B cell (primary cell): ENCODE measurements around the gene CD93. TPM values are rescaled to one million over a fixed set of nuclear protein-coding genes. Genes with fewer than 3 reads are reported as not detected.

ENCODE experiments used
- ATAC-seq: fragments of 200-7000 bp; cut with Tn5 transposase; one replicate; pipeline ENCODE4 v1.10.0; 2021; ENCODE audit warnings: low read depth, mild to moderate bottlenecking, moderate number of reproducible peaks, moderate library complexity
- CTCF ChIA-PET: fragments of 350-600 bp; sonication (Branson Sonifier 250); formaldehyde crosslinking; loops from one replicate; lab custom pipeline; 2021; ENCODE audit warnings: antibody characterized with exemption, inconsistent platforms; lab: Charles Lee
- POLR2A ChIA-PET: fragments of 350-600 bp; sonication (Branson Sonifier 250); formaldehyde crosslinking; loops from one replicate; lab custom pipeline; 2021; ENCODE audit warnings: antibody characterized with exemption; lab: Charles Lee
- DNase-seq: peaks from one replicate; pipeline ENCODE4 v3.0.0; 2013
- H2AFZ ChIP-seq: 2 replicates; pipeline ENCODE4 v1.6.1; 2012; ENCODE audit warnings: mild to moderate bottlenecking, low read depth, low read length; ENCODE audit not compliant: insufficient read depth, poor library complexity, severe bottlenecking
- H3K27ac ChIP-seq, 2 donors: 1 replicate in 1 of 2; 2 replicates in 1 of 2; pipeline ENCODE4 v1.5.1; 2012 to 2013; ENCODE audit warnings: low read length in 2 of 2, mild to moderate bottlenecking in 2 of 2, moderate library complexity in 1 of 2
- H3K27me3 ChIP-seq, 4 experiments: fragments of 200-600 bp in 1 of 4; sonication (generic) in 1 of 4; replicated peaks in 1 of 4; 1 replicate in 2 of 4; 2 replicates in 2 of 4; pipeline versions ENCODE4 v1.6.1 to v1.7.0; 2013 to 2016; ENCODE audit warnings: low read length in 3 of 4, mild to moderate bottlenecking in 2 of 4, mixed read lengths in 1 of 4, moderate library complexity in 1 of 4; ENCODE audit not compliant: insufficient read depth in 4 of 4, control insufficient read depth in 3 of 4; ENCODE audit errors: control extremely low read depth in 1 of 4
- H3K36me3 ChIP-seq, 2 experiments: replicated peaks in 1 of 2; 1 replicate in 1 of 2; 2 replicates in 1 of 2; pipeline versions ENCODE4 v1.6.1 to v1.7.1; 2013; ENCODE audit warnings: low read length in 1 of 2; ENCODE audit not compliant: insufficient read depth in 2 of 2, control insufficient read depth in 1 of 2; ENCODE audit errors: control extremely low read depth in 1 of 2, extremely low read depth in 1 of 2
- H3K4me1 ChIP-seq, 2 donors: fragments of 200-600 bp in 1 of 2; sonication (generic) in 1 of 2; 1 replicate in 1 of 2; 2 replicates in 1 of 2; pipeline versions ENCODE4 v1.5.1 to v1.6.1; 2013 to 2017; ENCODE audit warnings: low read length in 2 of 2; ENCODE audit not compliant: control insufficient read depth in 2 of 2, insufficient read depth in 2 of 2
- H3K4me2 ChIP-seq: replicated peaks from 2 replicates; pipeline ENCODE3; 2012; ENCODE audit warnings: mild to moderate bottlenecking, low read depth, low read length; ENCODE audit not compliant: poor library complexity, severe bottlenecking
- H3K4me3 ChIP-seq, 5 experiments: fragments of 200-600 bp in 1 of 5; sonication (generic) in 1 of 5; 1 replicate in 3 of 5; 2 replicates in 2 of 5; pipeline versions ENCODE4 v1.5.1 to v1.7.0; 2011 to 2016; ENCODE audit warnings: low read length in 4 of 5, mild to moderate bottlenecking in 4 of 5, low read depth in 2 of 5, control low read depth in 1 of 5, moderate library complexity in 1 of 5; ENCODE audit not compliant: insufficient read depth in 1 of 5; ENCODE audit errors: control extremely low read depth in 1 of 5, extremely low read depth in 1 of 5
- H3K79me2 ChIP-seq: fragments of 200-600 bp; sonication (generic); one replicate; pipeline ENCODE4 v1.6.0; 2016; ENCODE audit warnings: low read length; ENCODE audit not compliant: control insufficient read depth, insufficient read depth
- H3K9ac ChIP-seq: fragments of 200-600 bp; sonication (generic); 2 replicates; pipeline ENCODE4 v1.6.1; 2017; ENCODE audit warnings: mild to moderate bottlenecking, low read length, moderate library complexity
- H3K9me3 ChIP-seq, 3 donors: one replicate each; pipeline versions ENCODE4 v1.6.1 to v1.7.1; 2013; ENCODE audit warnings: low read length in 2 of 3; ENCODE audit not compliant: control insufficient read depth in 2 of 3, insufficient read depth in 1 of 3; ENCODE audit errors: control extremely low read depth in 1 of 3
- H4K20me1 ChIP-seq: 2 replicates; pipeline ENCODE4 v1.6.0; 2012; ENCODE audit warnings: mild to moderate bottlenecking, low read length; ENCODE audit not compliant: insufficient read depth, control insufficient read depth, poor library complexity, severe bottlenecking
- H3K27ac Mint-ChIP-seq: one replicate; pipeline ENCODE4 v1.8.0; 2021; ENCODE audit warnings: mixed read lengths
- H3K27me3 Mint-ChIP-seq: one replicate; pipeline ENCODE4 v1.8.0; 2021; ENCODE audit warnings: mixed read lengths
- H3K4me1 Mint-ChIP-seq: one replicate; pipeline ENCODE4 v1.8.0; 2021; ENCODE audit warnings: mixed read lengths
- H3K4me3 Mint-ChIP-seq: one replicate; pipeline ENCODE4 v1.8.0; 2021; ENCODE audit warnings: mixed read lengths
- H3K9me3 Mint-ChIP-seq: one replicate; pipeline ENCODE4 v1.8.0; 2022; ENCODE audit warnings: mixed read lengths; ENCODE audit not compliant: insufficient read depth
- CTCF ChIP-seq: fragments of 200-600 bp; IDR thresholded peaks from one replicate; pipeline ENCODE4 v1.8.0; 2022; ENCODE audit warnings: antibody characterized with exemption, mild to moderate bottlenecking
- EZH2 ChIP-seq: IDR thresholded peaks from 2 replicates; pipeline ENCODE4 v1.6.1; 2012; ENCODE audit warnings: borderline replicate concordance, low read depth, mild to moderate bottlenecking, moderate library complexity, low read length; ENCODE audit not compliant: insufficient read depth, poor library complexity, severe bottlenecking
- WGBS: methylation state at CpG from one replicate; pipeline ENCODE4 v1.1.5; 2013; ENCODE audit warnings: missing lambda C conversion rate; ENCODE audit not compliant: insufficient coverage; 5-methylcytosine and 5-hydroxymethylcytosine counted together
- intact Hi-C: fragments of 100-400 bp; cut with micrococcal nuclease; formaldehyde crosslinking; loops from one replicate; pipeline ENCODE4 v1.10.0; 2022
- polyA plus RNA-seq: library from polyadenylated mRNA; depleted of rRNA; stranded (reverse); fragments of >200 nt; gene quantifications from 2 replicates; pipeline ENCODE4 v1.2.3, GENCODE V29; 2012
- total RNA-seq, 2 donors: library from RNA; stranded (reverse); fragments of 120-200 nt in 1 of 2; gene quantifications; 1 replicate in 1 of 2; 2 replicates in 1 of 2; pipeline versions ENCODE4 v1.2.3 to v1.2.4, GENCODE V29; 2013 to 2022

CD93 gene
- total and polyA plus RNA-seq, 2 donors (not counting 1 experiment from before 2014, with no cell fraction given): 0.12 to 0.51 TPM

- H4K20me1 ChIP-seq: no peaks in the 10 kb centered on the region
- POLR2A ChIA-PET: no interaction called here
- DNase-seq (no peak), ATAC-seq (no peak)
- intact Hi-C loops: no loop called here
- no peak overlapping the region for H3K4me2 ChIP-seq
- Mint-ChIP-seq H3K27me3 (peaks cover 7% of the 10 kb centered on the region), H3K9me3 (no peaks in the 10 kb centered on the region), H3K27ac (no peak overlapping the region), H3K4me3 (no peak overlapping the region), H3K4me1 (no peaks in the 10 kb centered on the region)
- no peaks in the 10 kb centered on the region for H3K36me3 ChIP-seq
- no peak overlapping the region for H2AFZ ChIP-seq
- no peaks in the 10 kb centered on the region for H3K79me2 ChIP-seq
- no peak overlapping the region for H3K27ac ChIP-seq
- no peak overlapping the region for H3K4me3 ChIP-seq
- TF ChIP-seq CTCF (no peak), EZH2 (no peak)
- 49% methylated on average over 9 of the region's 9 CpGs for WGBS
- H3K4me1 ChIP-seq: no peaks in the 10 kb centered on the region
- no peaks in the 10 kb centered on the region for H3K9me3 ChIP-seq
- CTCF ChIA-PET: no interaction called here
- H3K9ac ChIP-seq: no peak overlapping the region
- no peaks in the 10 kb centered on the region for H3K27me3 ChIP-seq
These were observed 25.8 kb upstream of the CD93 start for GRCh38 chr20:23111944-23112342.

GRCh38 chr20:23111307-23111943, 25.3 kb upstream of the CD93 start:
- POLR2A ChIA-PET: no interaction called here
- Histone ChIP-seq H3K9ac (no peak overlapping the region), H2AFZ (no peak overlapping the region), H3K79me2 (no peaks in the 10 kb centered on the region), H3K9me3 (no peaks in the 10 kb centered on the region), H3K4me3 (no peak overlapping the region), H3K4me2 (no peak overlapping the region), H4K20me1 (no peaks in the 10 kb centered on the region), H3K4me1 (no peaks in the 10 kb centered on the region), H3K27me3 (no peaks in the 10 kb centered on the region), H3K27ac (no peak overlapping the region), H3K36me3 (no peaks in the 10 kb centered on the region)
- TF ChIP-seq EZH2 (no peak), CTCF (no peak)
- Mint-ChIP-seq H3K27ac (no peak overlapping the region), H3K4me1 (no peaks in the 10 kb centered on the region), H3K4me3 (no peak overlapping the region), H3K27me3 (peaks cover 7% of the 10 kb centered on the region), H3K9me3 (no peaks in the 10 kb centered on the region)
- DNase-seq (no peak), ATAC-seq (no peak)
- 92% methylated on average over 12 of the region's 16 CpGs for WGBS
- CTCF ChIA-PET: no interaction called here
- intact Hi-C loops: no loop called here
